Vagina (tissue), 2 donors: ENCODE results near the gene USP32.
A peak's percentile ranks its signal among the peaks of the same experiment; 100 is the strongest.

Experiments used
- POLR2A ChIP-seq, 2 donors: fragments of 450-650 bp; IDR thresholded peaks; one replicate each; pipeline ENCODE4 v1.6.1; 2017; ENCODE audit warnings: antibody characterized with exemption in 2 of 2, mild to moderate bottlenecking in 2 of 2, moderate library complexity in 2 of 2
- TF ChIP-seq, protein P1 (sequence below), 3 experiments: fragments of 450-650 bp in 2 of 3; fragments of 200-600 bp in 1 of 3; sonication (generic) in 1 of 3; IDR thresholded peaks; one replicate each; pipeline ENCODE4 v1.5.1; 2017 to 2019; ENCODE audit warnings: antibody characterized with exemption in 3 of 3, mild to moderate bottlenecking in 2 of 3, moderate library complexity in 2 of 3

DNA sequence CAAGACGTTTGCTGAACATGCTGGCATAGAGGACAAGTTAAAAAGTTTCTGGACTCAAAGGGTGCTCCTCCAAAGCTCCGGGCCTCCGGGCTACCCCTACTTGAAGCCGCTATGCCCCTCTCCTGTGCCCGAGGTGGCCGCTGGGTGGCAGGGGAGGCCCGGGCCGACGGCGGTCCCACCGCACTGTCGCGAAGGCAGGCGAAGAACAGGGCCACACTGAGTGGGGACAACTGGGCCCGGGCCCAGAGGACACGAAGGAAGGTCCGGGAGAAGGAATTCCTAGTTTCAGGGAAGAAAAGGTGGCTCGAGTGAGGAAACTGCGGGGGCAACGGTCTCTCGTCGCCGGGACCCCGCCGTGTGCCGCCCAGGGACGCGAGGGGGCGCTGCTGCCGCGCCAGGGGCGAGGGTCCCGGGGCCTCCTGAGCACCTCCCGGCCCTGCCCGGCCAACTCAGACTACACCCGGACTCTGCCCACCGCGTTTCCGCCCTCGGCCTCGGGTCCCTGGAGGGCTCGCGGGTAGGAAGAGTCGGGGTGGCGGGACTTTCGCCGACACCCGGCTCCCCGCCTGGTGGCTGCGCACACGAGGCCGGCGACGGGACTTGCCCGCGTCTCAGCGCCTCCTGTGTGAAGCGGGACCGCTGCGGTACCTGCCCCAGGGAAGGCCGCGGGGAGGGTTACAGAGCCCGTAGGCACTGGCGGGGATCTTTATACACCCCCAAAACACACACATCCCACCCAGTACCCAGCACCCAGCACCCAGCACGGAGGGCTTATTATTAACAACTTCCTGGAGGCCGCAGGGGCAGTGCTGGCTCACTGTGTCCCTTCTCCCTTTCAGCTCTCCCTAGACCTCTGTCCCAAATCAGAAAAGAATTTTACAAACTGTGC lies 29.6 kb upstream of the USP32 start:
- no peak for TF ChIP-seq POLR2A (IDR thresholded peaks at IDR 0.05)
- TF ChIP-seq, protein P1, sequence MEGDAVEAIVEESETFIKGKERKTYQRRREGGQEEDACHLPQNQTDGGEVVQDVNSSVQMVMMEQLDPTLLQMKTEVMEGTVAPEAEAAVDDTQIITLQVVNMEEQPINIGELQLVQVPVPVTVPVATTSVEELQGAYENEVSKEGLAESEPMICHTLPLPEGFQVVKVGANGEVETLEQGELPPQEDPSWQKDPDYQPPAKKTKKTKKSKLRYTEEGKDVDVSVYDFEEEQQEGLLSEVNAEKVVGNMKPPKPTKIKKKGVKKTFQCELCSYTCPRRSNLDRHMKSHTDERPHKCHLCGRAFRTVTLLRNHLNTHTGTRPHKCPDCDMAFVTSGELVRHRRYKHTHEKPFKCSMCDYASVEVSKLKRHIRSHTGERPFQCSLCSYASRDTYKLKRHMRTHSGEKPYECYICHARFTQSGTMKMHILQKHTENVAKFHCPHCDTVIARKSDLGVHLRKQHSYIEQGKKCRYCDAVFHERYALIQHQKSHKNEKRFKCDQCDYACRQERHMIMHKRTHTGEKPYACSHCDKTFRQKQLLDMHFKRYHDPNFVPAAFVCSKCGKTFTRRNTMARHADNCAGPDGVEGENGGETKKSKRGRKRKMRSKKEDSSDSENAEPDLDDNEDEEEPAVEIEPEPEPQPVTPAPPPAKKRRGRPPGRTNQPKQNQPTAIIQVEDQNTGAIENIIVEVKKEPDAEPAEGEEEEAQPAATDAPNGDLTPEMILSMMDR (IDR thresholded peaks at IDR 0.05) = peak; percentile 91 to 100 (median 91)
